Pancreas (tissue), 10 donors: ENCODE results near the gene GAMT. TPM values are rescaled to one million over a fixed set of nuclear protein-coding genes. Genes with fewer than 3 reads are reported as not detected.

Experiments used
- ATAC-seq, 4 donors: fragments of 200-7000 bp; cut with Tn5 transposase; one replicate each; pipeline versions ENCODE4 v1.8.0 to v1.9.1; 2020; ENCODE audit warnings: mild to moderate bottlenecking in 4 of 4, moderate library complexity in 4 of 4
- DNase-seq, 6 donors: peaks; one replicate each; pipeline ENCODE4 v3.0.0-alpha.2; 2020
- FAIRE-seq: peaks from 2 replicates; lab custom pipeline; 2012; peaks lifted over from hg19 to GRCh38; lab: Jason Lieb, UNC
- H3K27ac ChIP-seq, 4 donors: fragments of 200-600 bp; sonication (generic); 1 replicate in 3 of 4; 2 replicates in 1 of 4; pipeline versions ENCODE4 v1.5.0 to v1.8.0; 2020
- H3K27me3 ChIP-seq, 4 donors: fragments of 200-600 bp; one replicate each; pipeline ENCODE4 v1.8.0; 2021
- H3K36me3 ChIP-seq, 3 donors: fragments of 200-600 bp; sonication (generic) in 1 of 3; one replicate each; pipeline versions ENCODE4 v1.5.0 to v1.8.0; 2020 to 2021
- H3K4me1 ChIP-seq, 3 donors: fragments of 200-600 bp; one replicate each; pipeline ENCODE4 v1.8.0; 2021
- H3K4me3 ChIP-seq, 4 donors: fragments of 200-600 bp; sonication (generic) in 2 of 4; one replicate each; pipeline versions ENCODE4 v1.5.0 to v1.8.0; 2020 to 2021
- H3K9me3 ChIP-seq, 4 donors: fragments of 200-600 bp; one replicate each; pipeline ENCODE4 v1.8.0; 2021
- CTCF ChIP-seq, 4 donors: fragments of 200-600 bp; sonication (generic) in 3 of 4; IDR thresholded peaks; one replicate each; pipeline versions ENCODE4 v1.5.0 to v1.8.0; 2021; ENCODE audit warnings: antibody characterized with exemption in 4 of 4
- WGBS, 2 donors: extraction: QIAGEN DNeasy Blood & Tissue Kit; methylation state at CpG; one replicate each; pipeline ENCODE4 v1.1.7; 2013; 5-methylcytosine and 5-hydroxymethylcytosine counted together
- intact Hi-C, 3 donors: fragments of 100-400 bp; cut with DNase I; formaldehyde crosslinking; loops; one replicate each; pipeline versions ENCODE4 v1.11.1 to v1.14.2; 2022
- polyA plus RNA-seq, 2 donors: library from polyadenylated mRNA; stranded (reverse); fragments of 200-250 nt; gene quantifications; one replicate each; pipeline ENCODE4 v1.2.3, GENCODE V29; 2013
- total RNA-seq, 6 donors: library from RNA; stranded (reverse); fragmentation: NEBNext Ultra II Directional in 4 of 6; extraction: Animal tissue kit (Norgen Biotek cat#: 25700) in 4 of 6; gene quantifications; one replicate each; pipeline versions ENCODE4 v1.2.1 to v1.2.4, GENCODE V29; 2021 to 2023
- donor health status: healthy with polysubstance abuse.
- donor health status: DM: no; HTN: no; CAD: no; lungs with moderate emphysema.
- donor health status: DM: no; HTN: no; CAD: no.
- donor health status: control.
- donor health status: control.
- donor health status: Bipolar disorder and iron deficiency.
- donor health status: DM: yes; HTN: yes; CAD: no.
- donor health status: DM: no; HTN: no; CAD: no.
- donor health status: DM: no; HTN: no; CAD: no.
- donor health status: DM: yes; HTN: yes; CAD: no.

Gene GAMT
- total and polyA plus RNA-seq, 8 donors, result 46.2 to 200 (median 66.0) TPM

DNA sequence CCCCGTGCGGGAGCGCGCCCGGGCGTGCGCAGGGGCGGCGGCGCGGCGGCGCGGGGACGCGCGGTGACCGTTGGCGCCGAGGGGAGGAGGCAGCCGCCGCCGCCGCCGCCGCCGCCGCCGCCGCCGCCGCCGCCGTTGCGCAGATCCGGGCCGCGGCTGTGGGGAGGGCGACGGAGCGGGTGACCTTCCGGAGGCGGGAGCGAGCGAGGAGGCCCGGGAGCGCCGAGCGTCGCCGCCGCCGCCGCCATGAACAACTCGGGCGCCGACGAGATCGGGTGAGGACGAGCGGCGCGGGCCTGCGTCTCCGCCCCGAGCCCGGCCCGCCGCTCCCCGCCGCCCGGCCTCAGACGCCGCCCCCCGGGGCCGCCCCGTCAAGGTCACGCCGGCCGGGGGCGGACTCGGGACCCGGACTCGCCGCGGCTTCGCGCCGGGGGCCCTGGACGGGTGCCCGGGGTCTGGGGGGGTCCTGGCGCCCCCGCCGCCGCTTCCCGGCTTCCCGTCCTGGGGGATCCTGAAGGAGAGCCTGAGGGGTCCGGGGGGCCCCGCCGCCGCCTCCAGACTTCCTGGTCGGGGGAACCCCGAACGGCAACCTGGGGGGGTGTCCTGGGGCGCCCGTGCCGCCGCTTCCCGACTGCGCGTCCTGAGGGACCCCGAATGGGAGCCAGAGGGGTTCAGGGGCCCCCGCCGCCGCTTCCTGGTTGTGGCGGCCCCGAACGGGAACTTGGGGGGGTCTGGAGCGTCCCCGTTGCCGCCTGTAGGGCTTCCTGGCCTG lies 6.4 kb upstream of the GAMT start, which contains the start of gene DAZAP1:
Gene DAZAP1 (plus strand): TSS at position 59 of the 772 bp plus-strand sequence. CDS start 188 bp downstream, at position 247.
- FAIRE-seq (no peak), DNase-seq (peak in 5 of 6 donors; percentile 60 to 90 (median 81)), ATAC-seq (peak in 2 of 4 donors; percentile 3 to 6)
- intact Hi-C loops, result no loop called here
- H3K4me1 ChIP-seq, result peaks cover 34 to 38% (median 36%) of the 10 kb centered on the region in 3 donors
- 0% methylated on average over 15 to 121 of the region's 121 CpGs for WGBS, 2 donors
- peak within 1 kb of the TSS; percentile 80 to 100 (median 92) for H3K4me3 ChIP-seq
- H3K36me3 ChIP-seq, result no peaks in the 10 kb centered on the region
- TF ChIP-seq CTCF (IDR thresholded peaks at IDR 0.05), result no peak
- H3K27me3 ChIP-seq, result no peaks in the 10 kb centered on the region
- H3K27ac ChIP-seq, result peak within 1 kb of the TSS; percentile 87 to 91 (median 88)
- H3K9me3 ChIP-seq, result no peaks in the 10 kb centered on the region

GRCh38 chr19:1406774-1407527 lies 5.6 kb upstream of the GAMT start:
- FAIRE-seq (no peak), DNase-seq (peak; percentile 97 to 100 (median 99)), ATAC-seq (peak; percentile 85 to 89 (median 88))
- WGBS, 2 donors, result 0% methylated on average over 51 to 72 of the region's 72 CpGs
- Histone ChIP-seq H3K4me3 (peak overlapping the region; percentile 23 to 100 (median 60)), H3K27ac (peak overlapping the region; percentile 65 to 79 (median 73)), H3K9me3 (no peaks in the 10 kb centered on the region), H3K36me3 (no peaks in the 10 kb centered on the region), H3K27me3 (no peaks in the 10 kb centered on the region), H3K4me1 (peaks cover 27 to 35% (median 31%) of the 10 kb centered on the region in 3 donors)
- intact Hi-C loops, result no loop called here
- TF ChIP-seq CTCF (IDR thresholded peaks at IDR 0.05), result peak in 1 of 4 donors; percentile 25

- Histone ChIP-seq H3K36me3 (no peaks in the 10 kb centered on the region), H3K4me1 (peaks cover 0 to 11% (median 7%) of the 10 kb centered on the region in 3 donors), H3K27me3 (no peaks in the 10 kb centered on the region), H3K9me3 (no peaks in the 10 kb centered on the region), H3K27ac (no peak overlapping the region), H3K4me3 (no peak overlapping the region)
- 62% methylated on average over 25 of the region's 25 CpGs for WGBS, 2 donors
- no peak for TF ChIP-seq CTCF (IDR thresholded peaks at IDR 0.05)
- FAIRE-seq (no peak), ATAC-seq (no peak), DNase-seq (no peak)
- intact Hi-C loops, result no loop called here
Observed at GRCh38 chr19:1402411-1403070, 1.2 kb upstream of the GAMT start.

DNA sequence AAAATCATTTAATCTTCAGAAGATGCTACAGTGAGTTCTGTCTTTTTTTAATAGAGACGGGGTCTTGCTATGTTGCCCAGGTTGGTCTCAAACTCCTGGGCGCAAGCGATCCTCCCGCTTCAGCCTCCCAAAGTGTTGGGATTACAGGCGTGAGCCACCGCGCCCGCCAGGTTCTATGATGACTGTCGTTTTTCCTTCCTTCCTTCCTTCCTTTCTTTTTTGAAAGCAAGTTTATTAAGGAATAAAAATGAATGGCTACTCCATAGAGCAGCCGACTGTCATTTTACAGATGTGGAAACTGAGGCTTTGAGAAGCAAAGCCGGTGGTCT lies 511 bp upstream of the GAMT start:
- Histone ChIP-seq H3K27ac (no peak overlapping the region), H3K9me3 (no peaks in the 10 kb centered on the region), H3K27me3 (no peaks in the 10 kb centered on the region), H3K4me3 (peak overlapping the region in 3 of 4 donors; percentile 80 to 96 (median 90)), H3K36me3 (no peaks in the 10 kb centered on the region), H3K4me1 (peaks cover 0 to 11% (median 7%) of the 10 kb centered on the region in 3 donors)
- DNase-seq (no peak), FAIRE-seq (no peak), ATAC-seq (no peak)
- 60 to 61% methylated on average over 11 of the region's 11 CpGs for WGBS, 2 donors
- intact Hi-C loops, result no loop called here
- no peak for TF ChIP-seq CTCF (IDR thresholded peaks at IDR 0.05)
